GM12892 (cell line): ENCODE measurements around the gene MTHFD1L.

Source experiments
- POLR2A ChIP-seq: IDR thresholded peaks from 2 replicates; pipeline ENCODE4 v1.6.1; 2011; ENCODE audit warnings: low read depth, low read length, control low read depth
- POLR2AphosphoS5 ChIP-seq: IDR thresholded peaks from 2 replicates; pipeline ENCODE4 v1.6.1; 2011; ENCODE audit warnings: low read depth, low read length, control low read depth
- TAF1 ChIP-seq: IDR thresholded peaks from 2 replicates; pipeline ENCODE4 v1.6.1; 2011; ENCODE audit warnings: low read depth, mild to moderate bottlenecking, control low read depth, low read length, borderline replicate concordance

DNA sequence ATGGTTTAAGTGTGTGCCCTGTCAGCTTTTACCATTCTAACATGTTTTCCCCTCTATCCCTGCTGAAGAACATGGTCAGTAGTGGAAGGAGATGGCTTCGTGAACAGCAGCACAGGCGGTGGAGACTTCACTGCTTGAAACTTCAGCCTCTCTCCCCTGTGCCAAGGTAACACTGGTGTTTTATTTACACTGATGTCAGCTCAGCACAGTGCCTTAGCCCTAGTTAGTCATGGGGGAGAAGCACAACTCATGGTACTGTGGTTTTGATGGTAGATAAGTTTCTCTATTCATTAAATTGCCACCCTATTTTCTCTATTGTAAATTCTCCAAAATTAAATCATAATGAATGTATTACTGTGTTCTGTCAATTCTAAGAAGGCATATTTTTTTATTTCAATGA is 56.6 kb downstream of the MTHFD1L start:
- TF ChIP-seq POLR2A = no peak
- no peak for TF ChIP-seq POLR2AphosphoS5
- no peak for TF ChIP-seq TAF1
